NCI-H128 (cell line): ENCODE results near the gene LZTS3.
"Not testable (repeated sequence)": the region's sequence is repeated elsewhere in the genome, so short reads cannot be mapped to it uniquely, and the experiment has no call there.

Source experiments
- DNase-seq: peaks from one replicate; lab custom pipeline; 2025; ENCODE audit not compliant: unreplicated experiment; lab: John Stamatoyannopoulos, UW

LZTS3 gene

GRCh38 chr20:3141757-3142156 lies 31.6 kb downstream of the LZTS3 start:
- DNase-seq: no peak

DNA sequence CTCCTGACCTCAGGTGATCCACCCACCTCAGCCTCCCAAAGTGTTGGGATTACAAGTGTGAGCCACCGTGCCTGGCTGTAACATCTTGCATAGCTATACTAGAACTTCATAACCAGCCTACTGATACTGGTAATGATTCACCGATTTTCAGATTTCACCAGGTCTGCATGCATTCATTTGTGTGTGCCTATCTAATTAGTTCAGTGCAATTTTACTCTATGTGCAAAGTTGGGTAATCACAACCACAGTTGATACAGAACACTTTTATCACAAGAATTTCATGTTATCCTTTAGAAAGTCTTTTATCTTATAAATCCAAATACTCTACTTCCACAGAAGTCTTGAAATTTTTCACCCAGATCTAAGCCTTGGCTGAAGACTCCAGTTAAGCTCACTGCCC lies 35.9 kb downstream of the LZTS3 start:
- DNase-seq: no peak

DNA sequence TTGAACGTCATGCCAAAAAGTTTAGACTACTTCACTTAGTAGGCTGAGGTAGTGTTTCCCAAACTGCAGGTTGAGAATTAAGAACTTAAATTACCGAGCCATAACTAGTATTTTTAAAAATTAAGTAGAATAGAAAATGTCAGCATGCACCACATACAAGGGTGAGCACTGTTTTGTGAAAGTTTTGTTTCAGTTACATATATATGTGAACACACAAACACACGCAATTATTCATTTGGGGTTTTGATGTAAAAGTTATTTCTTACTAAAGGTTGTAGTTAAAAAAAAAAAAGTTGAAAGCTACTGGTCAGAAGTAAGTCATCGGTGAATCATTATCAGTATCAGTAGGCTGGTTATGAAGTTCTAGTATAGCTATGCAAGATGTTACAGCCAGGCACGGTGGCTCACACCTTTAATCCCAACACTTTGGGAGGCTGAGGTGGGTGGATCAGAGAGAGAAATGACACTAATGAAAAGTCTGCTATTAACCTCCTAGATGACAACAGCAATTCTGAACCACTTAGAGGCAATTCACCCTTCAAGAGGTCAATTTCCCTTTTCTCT lies 37.8 kb downstream of the LZTS3 start:
- DNase-seq: no peak

DNA sequence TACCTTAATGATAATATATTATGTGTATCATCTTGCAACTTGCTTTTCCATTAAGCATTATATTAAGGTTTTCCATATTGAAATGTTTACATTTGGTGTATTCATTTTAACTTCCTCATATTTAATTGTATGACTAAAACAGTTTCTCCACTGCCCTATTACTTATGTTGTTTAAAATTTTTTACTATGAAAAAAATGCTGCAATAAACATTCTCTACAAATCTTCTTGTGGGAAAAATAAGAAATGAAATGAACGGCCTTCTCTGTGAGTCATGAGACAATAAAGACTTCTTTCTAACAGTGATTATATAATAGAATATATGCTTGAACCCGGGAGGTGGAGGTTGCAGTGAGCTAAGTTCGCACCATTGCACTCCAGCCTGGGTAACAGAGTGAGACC lies 39.2 kb downstream of the LZTS3 start:
- DNase-seq: no peak

DNA sequence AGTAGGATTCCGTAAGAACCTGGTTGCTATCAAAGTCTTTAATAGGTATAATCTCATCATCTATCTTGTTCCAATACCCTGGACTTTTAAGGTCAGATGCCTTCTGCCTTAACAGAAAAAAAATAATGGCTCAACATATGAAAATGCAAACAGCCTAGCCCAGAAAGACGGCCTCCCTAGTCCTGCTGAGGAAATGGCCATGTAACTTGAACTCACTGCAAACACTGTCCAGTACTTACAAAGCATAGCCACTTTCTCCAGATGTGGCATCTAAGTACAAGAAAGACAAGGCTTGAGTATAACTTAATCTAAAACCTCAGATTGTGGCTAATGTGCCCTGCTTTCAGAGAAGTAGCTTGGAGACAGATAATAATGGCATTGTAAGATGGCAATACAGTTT lies 40.2 kb downstream of the LZTS3 start:
- DNase-seq: no peak

DNA sequence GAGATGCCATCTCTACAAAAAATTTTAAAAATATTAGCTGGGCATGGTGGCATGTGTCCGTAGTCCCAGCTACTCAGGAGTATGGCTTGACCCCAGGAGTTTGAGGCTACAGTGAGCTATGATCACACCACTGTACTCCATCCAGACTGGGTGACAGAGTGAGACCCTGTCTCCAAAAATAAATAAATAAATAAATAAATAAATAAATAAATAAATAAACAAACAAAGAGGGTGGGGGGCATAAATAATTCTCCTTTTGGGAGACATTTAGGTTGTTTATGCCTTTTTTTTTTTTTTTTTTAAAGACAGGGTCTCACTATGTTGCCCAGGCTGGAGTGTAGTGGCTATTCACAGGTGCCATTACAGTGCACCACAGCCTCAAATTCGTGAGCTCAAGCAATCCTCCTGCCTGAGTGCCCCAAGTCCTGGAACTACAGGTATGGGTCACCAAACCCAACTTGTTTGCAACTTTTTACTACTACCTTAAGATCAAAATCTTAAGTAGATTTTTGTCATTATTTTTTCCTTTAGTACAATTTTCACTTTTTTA lies 43.2 kb downstream of the LZTS3 start:
- DNase-seq: no peak

DNA sequence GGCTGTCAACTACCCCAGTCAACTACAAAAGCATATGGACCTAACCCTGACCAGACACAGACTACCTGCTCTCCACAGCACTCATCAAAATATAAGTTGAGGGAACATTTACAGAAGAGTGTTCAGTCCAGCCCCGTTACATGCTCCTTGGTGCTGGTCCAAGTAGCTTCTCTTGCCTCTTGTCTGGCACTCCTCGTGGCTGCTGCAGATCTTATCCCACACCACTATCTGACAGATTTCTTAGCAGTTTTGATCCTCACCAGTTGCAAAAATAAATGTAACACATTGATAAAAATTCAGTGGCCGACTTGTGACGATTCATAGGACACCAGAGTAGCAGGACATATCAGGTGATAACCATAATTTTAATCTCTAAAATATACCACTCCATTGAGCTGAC lies 44.3 kb downstream of the LZTS3 start:
- DNase-seq: no peak

DNA sequence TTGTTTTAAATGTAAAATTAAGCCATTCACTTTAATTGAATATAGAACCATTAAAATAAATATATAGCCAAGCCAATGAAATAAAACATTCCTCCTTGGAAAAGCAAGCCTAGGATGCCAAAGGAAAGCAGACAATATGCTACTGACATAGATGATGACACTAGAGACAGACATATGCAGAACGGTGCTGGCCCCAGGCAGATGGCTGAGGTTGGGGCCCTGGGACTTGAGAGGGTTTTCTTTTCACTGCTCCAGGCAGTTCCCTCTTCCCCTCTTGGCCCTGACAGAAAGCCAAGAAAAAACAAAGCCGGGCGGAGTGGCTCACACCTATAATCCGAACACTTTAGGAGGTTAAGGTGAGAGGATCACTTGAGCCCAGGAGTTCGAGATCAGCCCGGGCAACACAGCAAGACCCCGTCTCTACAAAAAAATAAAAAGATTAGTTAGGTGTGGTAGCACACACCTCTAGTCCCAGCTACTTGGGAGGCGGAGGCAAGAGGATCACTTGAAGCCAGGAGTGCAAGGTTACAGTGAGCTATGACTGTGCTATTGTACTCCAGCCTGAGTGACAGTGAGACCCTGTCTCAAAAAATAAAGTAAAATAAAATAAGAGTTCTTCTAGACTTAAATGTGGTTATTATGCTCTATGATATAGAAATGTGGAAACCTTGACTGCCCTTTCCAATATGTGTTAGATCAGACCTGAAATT lies 44.9 kb downstream of the LZTS3 start:
- DNase-seq: no peak

DNA sequence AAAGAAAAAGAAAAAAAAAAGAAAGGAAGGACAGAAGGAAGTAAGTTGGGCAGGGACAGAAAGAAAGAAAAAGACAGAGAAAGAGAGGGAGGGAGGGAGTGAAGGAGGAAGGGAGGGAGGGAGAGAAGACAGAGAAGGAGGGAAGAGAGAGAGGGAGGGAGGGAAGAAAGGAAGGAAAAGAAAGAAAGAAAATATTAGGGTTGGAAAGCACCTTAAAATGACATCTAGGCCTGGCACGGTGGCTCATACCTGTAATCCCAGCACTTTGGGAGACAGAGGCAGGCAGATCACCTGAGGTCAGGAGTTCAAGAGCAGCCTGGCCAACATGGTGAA lies 46.9 kb downstream of the LZTS3 start:
- no peak for DNase-seq

DNA sequence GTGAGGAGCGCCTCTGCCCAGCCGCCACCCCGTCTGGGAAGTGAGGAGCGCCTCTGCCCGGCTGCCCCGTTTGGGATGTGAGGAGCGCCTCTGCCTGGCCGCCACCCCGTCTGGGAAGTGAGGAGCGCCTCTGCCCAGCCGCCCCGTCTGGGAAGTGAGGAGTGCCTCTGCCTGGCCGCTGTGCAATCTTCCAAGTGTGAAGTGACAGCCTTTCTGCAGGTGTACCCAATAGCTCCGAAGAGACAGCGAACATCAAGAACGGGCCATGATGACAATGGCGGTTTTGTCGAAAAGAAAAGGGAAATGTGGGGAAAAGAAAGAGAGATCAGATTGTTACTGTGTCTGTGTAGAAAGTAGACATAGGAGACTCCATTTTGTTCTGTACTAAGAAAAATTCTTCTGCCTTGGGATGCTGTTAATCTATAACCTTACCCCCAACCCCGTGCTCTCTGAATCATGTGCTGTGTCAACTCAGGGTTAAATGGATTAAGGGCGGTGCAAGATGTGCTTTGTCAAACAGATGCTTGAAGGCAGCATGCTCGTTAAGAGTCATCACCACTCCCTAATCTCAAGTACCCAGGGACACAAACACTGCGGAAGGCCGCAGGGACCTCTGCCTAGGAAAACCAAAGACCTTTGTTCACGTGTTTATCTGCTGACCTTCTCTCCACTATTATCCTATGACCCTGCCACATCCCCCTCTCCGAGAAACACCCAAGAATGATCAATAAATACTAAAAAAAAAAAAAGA lies 47.4 kb downstream of the LZTS3 start:
- not testable (repeated sequence) for DNase-seq

GRCh38 chr20:3124773-3125560 lies 48.4 kb downstream of the LZTS3 start:
- DNase-seq: not testable (repeated sequence)

DNA sequence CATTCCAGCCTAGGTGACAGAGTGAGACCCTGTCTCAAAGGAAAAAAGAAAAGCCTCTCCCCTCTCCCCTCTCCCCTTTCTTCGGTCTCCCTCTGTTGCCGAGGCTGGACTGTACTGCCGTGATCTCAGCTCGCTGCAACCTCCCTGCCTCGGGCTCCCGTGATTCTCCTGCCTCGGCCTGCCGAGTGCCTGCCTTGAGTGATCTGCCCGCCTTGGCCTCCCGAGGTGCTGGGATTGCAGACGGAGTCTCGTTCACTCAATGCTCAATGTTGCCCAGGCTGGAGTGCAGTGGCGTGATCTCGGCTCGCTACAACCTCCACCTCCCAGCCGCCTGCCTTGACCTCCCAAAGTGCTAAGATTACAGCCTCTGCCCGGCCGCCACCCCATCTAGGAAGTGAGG lies 49.2 kb downstream of the LZTS3 start:
- DNase-seq: not testable (repeated sequence)

- DNase-seq: no peak
Measured at GRCh38 chr20:3123542-3123941, 49.8 kb downstream of the LZTS3 start.

- DNase-seq: no peak
Measured at GRCh38 chr20:3121955-3122610, 51.3 kb downstream of the LZTS3 start.

GRCh38 chr20:3121271-3121911 lies 52.0 kb downstream of the LZTS3 start:
- DNase-seq: no peak

DNA sequence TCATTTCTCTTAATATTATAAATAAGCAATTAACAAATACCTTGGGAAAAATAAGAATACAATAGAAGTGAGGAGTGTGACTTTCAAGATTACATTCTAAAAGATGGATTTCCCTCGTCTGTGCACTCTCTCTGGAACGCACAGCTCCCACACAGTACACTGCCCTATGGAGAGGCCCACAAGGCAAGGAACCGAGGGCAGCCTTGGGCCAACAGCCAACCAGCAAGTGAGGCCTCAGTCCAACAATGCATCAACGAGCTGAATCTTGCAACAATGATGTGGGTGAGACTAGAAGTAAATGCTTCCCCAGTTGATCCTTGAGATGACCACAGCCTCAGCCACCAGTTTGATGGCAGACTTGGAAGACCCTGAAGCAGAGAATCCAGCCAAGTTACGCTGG lies 54.3 kb downstream of the LZTS3 start:
- DNase-seq: no peak

GRCh38 chr20:3117839-3118379 lies 55.4 kb downstream of the LZTS3 start:
- DNase-seq: not testable (repeated sequence)

GRCh38 chr20:3116341-3116740 lies 57.0 kb downstream of the LZTS3 start:
- no peak for DNase-seq

- DNase-seq: peak; percentile 44
Measured at GRCh38 chr20:3115190-3116107, 57.9 kb downstream of the LZTS3 start.
